HG03175 (cell line): ENCODE data around the gene CTBS.

Experiments
- ATAC-seq: cut with Tn5 transposase; IDR thresholded peaks from one replicate; pipeline ENCODE4 v1.9.1; 2021; ENCODE audit warnings: mild to moderate bottlenecking, moderate library complexity; ENCODE audit not compliant: unreplicated experiment

CTBS gene

GRCh38 chr1:84587099-84587498 is 12.9 kb upstream of the CTBS start:
- no peak for ATAC-seq

DNA sequence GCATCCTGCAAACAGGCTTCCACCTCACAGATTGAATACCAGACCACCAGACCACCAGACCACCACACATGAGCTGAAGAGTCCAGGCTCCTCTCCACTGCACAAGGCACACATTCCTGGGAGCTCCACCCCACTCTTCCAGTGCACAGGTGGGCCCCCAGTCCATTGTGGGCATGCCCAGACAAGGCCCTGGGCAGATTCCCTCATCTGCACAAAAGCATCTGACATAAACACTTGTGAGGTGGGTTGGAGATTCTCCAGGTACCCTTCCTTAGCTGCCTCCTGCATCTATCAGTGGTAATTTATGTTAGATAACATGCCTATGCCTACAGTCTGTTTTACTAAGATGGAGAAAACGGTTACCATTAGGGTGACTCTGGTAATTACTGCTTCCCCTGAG is 11.6 kb upstream of the CTBS start:
- ATAC-seq, result no peak

- ATAC-seq, result no peak
Observed at GRCh38 chr1:84584126-84584525, 9.9 kb upstream of the CTBS start.

DNA sequence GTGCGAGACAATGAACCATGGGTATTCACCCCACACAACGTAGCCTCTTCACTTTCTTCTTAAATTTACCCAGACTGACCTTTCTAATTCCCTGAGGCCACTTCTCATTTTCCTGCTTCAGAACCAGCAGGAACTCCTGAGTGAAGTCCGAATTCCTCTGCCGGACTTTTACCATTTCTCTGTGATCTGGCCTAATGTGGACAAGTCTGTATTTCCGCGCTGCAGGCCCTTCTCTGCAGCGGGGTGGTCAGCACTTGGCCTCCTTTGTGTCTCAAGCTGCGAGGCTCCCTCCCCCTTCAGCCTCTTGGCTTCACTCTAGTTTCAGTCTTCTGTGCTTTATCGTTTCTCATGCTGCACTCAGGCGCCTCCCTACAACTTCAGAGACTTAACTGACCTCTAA is 9.4 kb upstream of the CTBS start:
- no peak for ATAC-seq

DNA sequence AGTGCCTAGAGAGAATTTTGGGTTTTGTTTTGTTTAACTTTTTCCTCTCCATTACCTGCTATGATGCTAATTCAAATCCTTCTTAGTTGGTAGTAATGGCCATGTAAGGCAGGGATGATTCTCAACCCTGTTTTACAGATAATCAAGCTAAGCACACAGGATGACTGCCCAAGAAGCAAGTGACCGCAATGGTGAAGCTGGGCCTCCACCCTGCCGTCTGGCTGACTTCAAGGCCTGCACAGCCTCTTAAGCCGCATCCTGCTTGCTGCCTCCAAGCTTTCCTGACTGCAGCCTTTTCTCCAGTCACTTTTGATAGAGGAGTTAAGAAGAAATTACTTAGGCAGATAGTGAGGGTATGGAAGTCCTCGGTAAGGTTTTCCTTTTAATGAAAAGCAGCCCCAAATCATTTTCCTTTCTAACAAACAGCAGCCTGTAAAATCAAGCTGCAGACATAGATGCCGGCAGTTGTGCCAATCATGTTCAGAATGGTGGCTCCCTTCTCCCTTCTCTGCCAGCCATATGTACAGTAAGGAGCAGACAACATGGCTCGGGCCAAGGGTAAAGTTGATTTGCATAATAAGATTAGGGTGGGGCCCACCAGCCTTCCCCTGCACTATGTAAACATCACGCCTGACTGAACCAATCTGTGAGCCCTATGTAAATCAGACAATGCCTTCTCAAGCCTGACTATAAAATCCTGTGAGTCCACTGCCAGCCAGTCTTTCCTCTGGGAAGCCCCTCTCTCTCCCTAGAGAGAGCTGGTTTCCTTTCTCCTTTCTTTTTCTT is 8.8 kb upstream of the CTBS start:
- peak; percentile 55 for ATAC-seq

DNA sequence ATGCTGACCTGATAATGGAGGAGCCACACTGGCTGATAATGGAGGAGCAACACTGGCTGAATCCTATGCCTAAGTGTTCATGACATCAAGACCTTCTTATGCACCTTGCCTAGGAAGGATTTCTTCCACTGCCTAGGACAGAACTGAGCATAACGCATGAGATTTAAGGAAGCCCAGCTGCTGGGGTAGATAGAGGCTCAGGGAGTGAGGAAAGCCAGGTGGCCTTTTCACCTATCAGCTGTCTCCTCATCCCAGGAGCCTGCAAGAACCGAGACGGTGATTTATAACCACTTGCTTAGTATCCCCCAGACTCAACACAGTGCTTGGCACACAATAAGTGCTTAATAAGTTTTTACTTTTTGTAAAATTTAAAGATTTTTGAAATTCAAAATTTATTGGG is 7.4 kb upstream of the CTBS start:
- no peak for ATAC-seq

- ATAC-seq, result no peak
Observed at GRCh38 chr1:84574936-84575335, 696 bp upstream of the CTBS start.

- ATAC-seq, result no peak
Observed at GRCh38 chr1:84573481-84573966, 716 bp downstream of the CTBS start.

- no peak for ATAC-seq
Observed at GRCh38 chr1:84571150-84571535, 3.1 kb downstream of the CTBS start.

DNA sequence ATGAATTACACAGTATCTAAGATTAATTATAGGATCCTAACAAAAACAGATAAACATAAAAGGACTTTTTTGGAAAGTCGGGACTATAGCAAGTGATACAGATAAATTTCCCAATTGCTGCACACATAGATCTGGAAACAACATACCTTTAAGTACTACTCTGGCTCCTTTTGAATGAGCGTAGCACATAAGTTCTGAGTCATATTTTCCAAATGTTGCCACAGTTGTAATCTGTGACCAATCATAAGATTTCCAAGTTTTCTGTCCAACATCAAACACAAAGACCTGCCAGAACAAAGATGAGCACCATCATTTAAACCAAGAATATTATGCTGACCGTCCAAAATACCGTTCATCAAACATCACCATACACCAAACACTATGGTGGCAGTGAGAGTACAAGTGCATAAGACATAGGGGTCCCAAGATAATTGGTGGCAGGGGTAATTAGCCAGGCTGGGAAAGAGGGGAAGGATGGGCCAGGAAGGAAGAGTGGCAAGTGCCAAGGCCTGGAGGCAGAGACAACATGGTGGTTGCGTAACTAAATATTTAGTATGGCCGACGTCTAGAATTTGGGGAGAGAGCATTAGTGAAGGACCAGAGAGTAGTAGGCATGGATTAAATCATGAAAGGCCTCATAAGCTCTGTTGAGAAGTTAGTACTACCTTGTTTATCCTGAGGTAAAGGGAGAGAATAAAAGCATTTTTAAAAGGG is 3.6 kb downstream of the CTBS start:
- ATAC-seq, result no peak

- ATAC-seq, result no peak
Observed at GRCh38 chr1:84569216-84569615, 5.0 kb downstream of the CTBS start.

DNA sequence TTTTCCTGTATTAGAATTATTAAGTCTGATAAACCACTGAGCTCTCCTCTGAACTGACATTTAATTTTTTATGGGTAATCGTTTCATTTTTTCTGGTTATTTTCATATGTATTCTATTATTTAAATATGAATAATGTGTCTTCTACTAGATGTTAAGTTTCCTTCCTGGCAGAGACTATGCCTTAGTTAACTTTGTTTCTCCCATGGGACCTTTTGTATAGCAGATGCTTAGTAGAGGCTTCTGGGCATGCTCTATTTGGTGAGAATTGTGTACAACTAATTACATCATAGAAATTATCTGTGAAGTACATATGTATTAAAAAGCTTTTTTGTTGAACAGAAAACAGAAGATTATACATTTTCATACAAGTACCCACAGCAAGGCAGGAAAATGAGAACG is 23.4 kb downstream of the CTBS start:
- no peak for ATAC-seq

GRCh38 chr1:84541679-84542078 is 32.6 kb downstream of the CTBS start:
- ATAC-seq, result no peak

DNA sequence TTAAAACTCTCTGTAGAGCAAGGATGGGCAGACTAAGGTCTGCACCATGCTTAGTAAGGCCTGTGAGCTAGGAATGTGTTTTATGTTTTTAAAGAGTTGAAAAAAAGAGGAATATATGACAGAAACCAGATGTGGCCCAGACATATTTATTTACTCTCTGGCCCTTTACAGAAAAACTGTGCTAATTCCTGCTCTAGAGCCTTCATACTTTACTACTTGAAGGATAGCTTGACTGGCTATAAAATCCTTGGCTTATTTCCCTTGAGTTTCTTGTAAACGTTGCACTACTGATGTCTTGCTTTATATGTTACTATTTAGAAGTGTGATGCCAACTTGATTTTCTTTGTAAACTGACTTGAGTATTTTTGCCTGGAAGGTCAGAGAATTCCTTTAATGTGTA is 33.5 kb downstream of the CTBS start:
- ATAC-seq, result no peak

DNA sequence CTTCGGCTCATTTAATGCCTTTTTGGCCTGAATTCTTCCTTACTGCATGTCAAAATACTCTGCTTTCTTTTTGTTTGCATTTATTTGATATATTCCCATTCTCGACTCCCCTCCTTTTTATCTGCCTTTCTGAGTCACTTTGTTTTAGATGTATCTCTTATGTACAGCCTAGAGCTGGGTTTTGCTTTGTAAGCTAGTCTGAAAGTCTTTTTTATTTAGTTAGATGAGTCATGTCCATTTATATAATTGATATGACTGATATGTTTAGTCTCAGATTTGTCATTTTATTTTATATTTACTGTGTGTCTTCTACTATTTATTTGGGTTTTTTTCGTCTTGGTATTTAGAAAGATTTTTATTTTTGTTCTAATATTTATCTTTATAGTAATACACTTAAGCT is 34.3 kb downstream of the CTBS start:
- no peak for ATAC-seq

GRCh38 chr1:84538599-84538998 is 35.6 kb downstream of the CTBS start:
- ATAC-seq, result no peak

DNA sequence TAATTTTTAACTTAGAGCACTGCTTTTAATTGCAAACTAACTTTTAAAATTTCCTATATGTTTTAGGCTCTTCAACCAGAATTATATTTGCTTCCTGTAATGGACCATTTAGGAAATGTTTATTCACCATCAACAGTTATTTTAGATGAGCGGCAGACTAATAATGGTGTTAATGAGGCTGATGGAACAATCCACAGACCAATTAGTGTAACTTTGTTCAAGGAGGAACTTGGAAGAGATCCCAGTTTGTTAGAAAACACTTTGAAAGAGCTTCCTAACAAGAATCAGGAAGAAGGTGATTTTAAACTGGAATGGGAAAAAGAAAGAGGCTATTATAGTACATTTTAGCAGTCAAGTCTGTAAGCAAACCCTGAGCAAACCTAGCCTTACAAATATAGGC is 48.5 kb downstream of the CTBS start:
- ATAC-seq, result no peak

DNA sequence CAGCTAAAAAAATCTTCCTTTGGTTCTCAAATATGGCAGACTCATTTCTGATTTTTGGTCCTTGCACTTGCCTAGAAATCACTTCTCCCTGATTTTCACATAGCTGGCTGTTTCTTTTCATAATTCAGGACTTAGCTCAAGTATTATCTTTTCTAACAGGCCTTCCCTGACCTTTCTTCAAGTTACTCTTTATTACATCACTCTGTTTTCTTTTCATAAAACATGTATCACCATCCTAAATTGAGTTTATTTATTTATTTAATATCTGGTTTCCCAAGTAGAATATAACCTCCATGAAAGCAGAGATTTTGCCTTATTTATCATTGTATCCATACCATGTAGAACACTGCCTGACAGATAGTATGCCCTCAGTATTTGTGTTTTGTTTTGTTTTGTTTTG is 49.6 kb downstream of the CTBS start:
- no peak for ATAC-seq

DNA sequence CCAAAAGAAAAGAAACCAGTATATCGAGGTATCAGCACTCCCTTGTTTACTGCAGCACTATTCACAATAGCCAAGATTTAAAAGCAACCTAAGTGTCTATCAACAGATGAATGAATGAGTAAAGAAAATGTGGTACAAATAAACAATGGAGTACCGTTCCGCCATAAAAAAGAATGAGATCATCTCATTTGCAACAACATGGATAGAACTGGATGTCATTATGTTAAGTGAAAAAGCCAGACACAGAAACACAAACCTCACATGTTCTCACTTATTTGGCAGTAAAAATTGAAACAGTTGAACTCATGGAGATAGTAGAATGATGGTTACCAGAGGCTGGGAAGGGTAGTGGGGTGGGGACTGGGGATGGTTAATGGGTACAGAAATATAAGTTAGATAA is 63.6 kb downstream of the CTBS start:
- no peak for ATAC-seq

DNA sequence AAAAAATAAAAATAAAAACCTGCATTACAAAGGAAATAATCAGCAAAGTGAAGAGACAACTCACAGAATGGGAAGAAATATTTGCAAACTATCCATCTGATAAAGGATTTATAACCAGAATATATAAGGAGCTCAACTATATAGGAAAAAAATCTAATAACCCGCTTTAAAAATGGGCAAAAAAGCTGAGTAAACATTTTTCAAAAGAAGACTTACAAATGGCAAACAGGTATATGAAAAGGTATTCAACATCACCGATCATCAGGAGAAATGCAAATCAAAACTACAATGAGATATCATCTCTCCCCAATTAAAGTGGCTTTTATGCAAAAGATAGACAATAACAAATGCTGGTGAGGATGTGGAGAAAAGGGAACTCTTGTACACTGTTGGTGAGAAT is 64.1 kb downstream of the CTBS start:
- ATAC-seq, result no peak

GRCh38 chr1:84509029-84509428 is 65.2 kb downstream of the CTBS start:
- no peak for ATAC-seq

DNA sequence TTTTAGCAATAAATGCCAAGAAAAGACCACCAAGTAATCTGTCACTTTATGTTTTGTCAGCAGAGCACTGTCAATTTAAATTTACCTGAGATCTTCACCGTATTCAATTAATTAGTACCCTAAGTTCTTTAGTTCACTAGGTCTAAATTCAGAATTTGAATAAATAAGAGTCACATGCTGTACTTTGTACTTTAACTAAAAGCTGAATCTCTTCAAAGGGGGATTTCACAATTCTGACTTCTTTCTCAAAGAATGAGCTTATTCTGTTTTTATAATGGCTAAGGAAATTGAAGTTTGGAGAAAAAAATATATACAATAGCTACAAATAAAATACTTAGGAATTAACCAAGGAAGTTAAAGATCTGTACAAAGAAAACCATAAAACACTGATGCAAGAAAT is 65.7 kb downstream of the CTBS start:
- no peak for ATAC-seq
